ENCODE measurements around the gene CHKB.

The CHKB gene

DNA sequence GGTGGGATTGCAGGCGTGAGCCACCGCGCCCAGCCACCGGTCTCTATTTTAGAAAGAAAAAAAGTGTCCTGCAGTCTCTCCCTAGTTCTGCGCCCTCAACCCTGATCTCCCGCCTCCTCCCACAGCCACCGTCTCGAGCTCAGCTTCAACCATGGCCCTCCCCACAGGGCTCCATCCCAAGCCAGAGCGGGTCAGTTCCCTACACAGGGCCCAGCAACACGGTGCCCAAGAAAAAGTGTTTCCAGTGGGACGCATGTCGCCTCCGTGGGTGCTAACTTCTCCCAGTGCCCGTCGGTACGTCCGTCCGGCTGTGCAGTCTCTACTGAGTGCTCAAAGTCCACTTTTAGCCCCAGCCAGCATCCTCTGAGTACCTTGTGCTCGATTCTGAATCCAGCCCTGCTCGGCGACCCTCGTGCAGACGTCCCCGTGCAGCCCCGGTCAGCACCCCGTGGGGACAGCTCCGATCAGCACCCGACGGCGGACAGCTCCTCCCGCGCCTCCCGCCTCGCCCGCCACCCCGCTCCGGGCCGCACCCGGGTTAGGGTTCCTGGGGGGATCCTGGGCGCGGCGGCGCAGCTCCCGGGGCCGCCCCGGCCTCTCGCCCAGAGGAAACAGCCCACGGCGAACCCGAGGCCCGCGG lies 17.3 kb upstream of the CHKB start:
- Histone ChIP-seq H3K9me3 (replicated peaks in 1 of 2; ENCODE audit: control insufficient read depth in 2 of 2, insufficient read depth in 1 of 2, low read depth in 1 of 2, low read length in 2 of 2) (no peaks in the 10 kb centered on the region), H3K4me2 (ENCODE audit: insufficient read depth, low read length, poor library complexity, severe bottlenecking) (peak overlapping the region; percentile 54), H3K23ac (ENCODE audit: low read depth, low read length, poor library complexity) (no peak overlapping the region), H3K79me1 (ENCODE audit: low read depth, low read length) (peaks cover 2% of the 10 kb centered on the region), H3K9ac (ENCODE audit: low read depth, low read length, poor library complexity) (no peak overlapping the region), H3K36me3 (replicated peaks in 1 of 2; ENCODE audit: control insufficient read depth in 2 of 2, insufficient read depth in 2 of 2, low read length in 2 of 2) (peaks cover 2 to 9% of the 10 kb centered on the region in 2 donors), H3K4me3 (ENCODE audit: low read length in 2 of 2) (peak overlapping the region; percentile 27 to 46), H3K4me1 (ENCODE audit: control insufficient read depth in 2 of 2, insufficient read depth in 1 of 2, low read depth in 1 of 2, low read length in 2 of 2) (peaks cover 8 to 12% of the 10 kb centered on the region in 2 donors), H3K14ac (ENCODE audit: low read length) (no peak overlapping the region), H3K4ac (ENCODE audit: low read length) (no peak overlapping the region), H2AK5ac (ENCODE audit: low read depth, low read length) (no peak overlapping the region), H2BK12ac (ENCODE audit: low read length) (no peak overlapping the region), H2BK15ac (ENCODE audit: low read length) (no peak overlapping the region), H2BK5ac (ENCODE audit: low read length) (no peak overlapping the region), H2AFZ (ENCODE audit: low read length) (peak overlapping the region; percentile 86), H3K27ac (replicated peaks; ENCODE audit: low read length) (no peak overlapping the region), H3K27me3 (ENCODE audit: control insufficient read depth in 3 of 3, insufficient read depth in 3 of 3, low read depth in 1 of 3, low read length in 3 of 3) (peaks cover 0 to 17% (median 0%) of the 10 kb centered on the region in 3 experiments), H4K91ac (ENCODE audit: low read depth, low read length, poor library complexity) (no peak overlapping the region), H4K8ac (ENCODE audit: low read depth, low read length) (no peak overlapping the region), H2BK120ac (ENCODE audit: low read depth, low read length) (no peak overlapping the region), H3K18ac (ENCODE audit: low read length) (no peak overlapping the region)
- DNase-seq (ENCODE audit: low spot score): peak; percentile 67
- no CpG with 5 or more reads among the region's 52 CpGs for WGBS, 2 donors (ENCODE audit: extremely low coverage in 2 of 2, insufficient read length in 2 of 2, insufficient replicate concordance in 1 of 2)

DNA sequence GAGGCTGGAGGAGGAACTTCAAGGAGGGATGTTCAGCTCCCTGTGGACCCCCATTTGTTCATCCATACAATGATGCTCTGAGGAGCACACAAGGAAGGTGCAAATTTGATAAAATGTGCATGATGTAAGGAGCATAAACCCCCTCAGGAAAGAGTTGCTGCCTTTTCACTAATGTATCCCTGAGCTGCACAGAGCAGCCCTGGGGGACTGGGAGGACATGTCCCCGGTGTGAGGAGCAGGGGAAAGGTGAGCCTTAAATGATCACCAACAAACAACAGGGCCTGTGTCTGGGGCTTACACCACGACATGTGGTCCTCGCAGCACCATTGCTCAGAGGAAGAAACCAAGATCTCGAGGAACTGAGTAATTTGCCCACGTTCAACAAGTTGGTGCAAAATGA lies 14.4 kb upstream of the CHKB start:
- H3K36me3 ChIP-seq (replicated peaks in 1 of 2; ENCODE audit: control insufficient read depth in 2 of 2, insufficient read depth in 2 of 2, low read length in 2 of 2): peaks cover 2 to 4% of the 10 kb centered on the region in 2 donors
- H3K27me3 ChIP-seq (ENCODE audit: control insufficient read depth in 3 of 3, insufficient read depth in 3 of 3, low read depth in 1 of 3, low read length in 3 of 3): peaks cover 0 to 13% (median 0%) of the 10 kb centered on the region in 3 experiments
- no peak overlapping the region for H2BK12ac ChIP-seq (ENCODE audit: low read length)
- DNase-seq (ENCODE audit: low spot score): no peak
- no peaks in the 10 kb centered on the region for H3K9me3 ChIP-seq (replicated peaks in 1 of 2; ENCODE audit: control insufficient read depth in 2 of 2, insufficient read depth in 1 of 2, low read depth in 1 of 2, low read length in 2 of 2)
- H2BK5ac ChIP-seq (ENCODE audit: low read length): no peak overlapping the region
- H3K4me3 ChIP-seq (ENCODE audit: low read length in 2 of 2): no peak overlapping the region
- no peak overlapping the region for H3K9ac ChIP-seq (ENCODE audit: low read depth, low read length, poor library complexity)
- H3K27ac ChIP-seq (replicated peaks; ENCODE audit: low read length): no peak overlapping the region
- H4K8ac ChIP-seq (ENCODE audit: low read depth, low read length): no peak overlapping the region
- no peak overlapping the region for H3K4me2 ChIP-seq (ENCODE audit: insufficient read depth, low read length, poor library complexity, severe bottlenecking)
- H3K79me1 ChIP-seq (ENCODE audit: low read depth, low read length): peaks cover 2% of the 10 kb centered on the region
- H2BK15ac ChIP-seq (ENCODE audit: low read length): no peak overlapping the region
- no peak overlapping the region for H2BK120ac ChIP-seq (ENCODE audit: low read depth, low read length)
- WGBS, 2 donors (ENCODE audit: extremely low coverage in 2 of 2, insufficient read length in 2 of 2, insufficient replicate concordance in 1 of 2): no CpG with 5 or more reads among the region's 5 CpGs
- no peak overlapping the region for H2AK5ac ChIP-seq (ENCODE audit: low read depth, low read length)
- no peak overlapping the region for H2AFZ ChIP-seq (ENCODE audit: low read length)
- no peak overlapping the region for H3K23ac ChIP-seq (ENCODE audit: low read depth, low read length, poor library complexity)
- H4K91ac ChIP-seq (ENCODE audit: low read depth, low read length, poor library complexity): no peak overlapping the region
- no peak overlapping the region for H3K4ac ChIP-seq (ENCODE audit: low read length)
- no peak overlapping the region for H3K14ac ChIP-seq (ENCODE audit: low read length)
- peaks cover 6 to 12% of the 10 kb centered on the region in 2 donors for H3K4me1 ChIP-seq (ENCODE audit: control insufficient read depth in 2 of 2, insufficient read depth in 1 of 2, low read depth in 1 of 2, low read length in 2 of 2)
- H3K18ac ChIP-seq (ENCODE audit: low read length): no peak overlapping the region

DNA sequence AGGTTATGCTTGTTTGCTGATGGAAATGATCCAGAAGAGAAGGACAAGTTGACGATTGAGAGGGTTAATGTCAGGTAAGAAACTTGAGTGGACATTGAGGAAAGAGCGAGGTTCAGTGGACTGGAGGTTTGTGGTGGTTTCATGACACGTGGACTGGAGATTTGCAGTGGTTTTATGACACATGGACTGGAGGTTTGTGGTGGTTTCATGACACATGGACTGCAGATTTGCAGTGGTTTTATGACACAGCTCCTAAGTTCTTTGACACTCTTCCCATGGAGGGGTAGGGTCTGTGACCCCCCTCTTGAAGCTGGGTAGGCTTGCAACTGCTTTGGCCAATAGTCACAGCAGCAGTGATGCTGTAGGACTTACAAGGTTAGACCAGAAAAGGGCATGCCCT lies 12.5 kb upstream of the CHKB start:
- Histone ChIP-seq H2AK5ac (ENCODE audit: low read depth, low read length) (no peak overlapping the region), H3K36me3 (replicated peaks in 1 of 2; ENCODE audit: control insufficient read depth in 2 of 2, insufficient read depth in 2 of 2, low read length in 2 of 2) (peaks cover 2 to 4% of the 10 kb centered on the region in 2 donors), H3K4me2 (ENCODE audit: insufficient read depth, low read length, poor library complexity, severe bottlenecking) (no peak overlapping the region), H3K18ac (ENCODE audit: low read length) (no peak overlapping the region), H3K27ac (replicated peaks; ENCODE audit: low read length) (no peak overlapping the region), H4K91ac (ENCODE audit: low read depth, low read length, poor library complexity) (no peak overlapping the region), H3K9ac (ENCODE audit: low read depth, low read length, poor library complexity) (no peak overlapping the region), H3K4me3 (ENCODE audit: low read length in 2 of 2) (no peak overlapping the region), H3K27me3 (ENCODE audit: control insufficient read depth in 3 of 3, insufficient read depth in 3 of 3, low read depth in 1 of 3, low read length in 3 of 3) (peaks cover 0 to 4% (median 0%) of the 10 kb centered on the region in 3 experiments), H2BK120ac (ENCODE audit: low read depth, low read length) (no peak overlapping the region), H4K8ac (ENCODE audit: low read depth, low read length) (no peak overlapping the region), H3K9me3 (replicated peaks in 1 of 2; ENCODE audit: control insufficient read depth in 2 of 2, insufficient read depth in 1 of 2, low read depth in 1 of 2, low read length in 2 of 2) (no peaks in the 10 kb centered on the region), H3K23ac (ENCODE audit: low read depth, low read length, poor library complexity) (no peak overlapping the region), H2BK15ac (ENCODE audit: low read length) (no peak overlapping the region), H3K79me1 (ENCODE audit: low read depth, low read length) (no peaks in the 10 kb centered on the region), H2BK5ac (ENCODE audit: low read length) (no peak overlapping the region), H3K4ac (ENCODE audit: low read length) (no peak overlapping the region), H3K4me1 (ENCODE audit: control insufficient read depth in 2 of 2, insufficient read depth in 1 of 2, low read depth in 1 of 2, low read length in 2 of 2) (peaks cover 0 to 3% of the 10 kb centered on the region in 2 donors), H2AFZ (ENCODE audit: low read length) (no peak overlapping the region), H3K14ac (ENCODE audit: low read length) (no peak overlapping the region), H2BK12ac (ENCODE audit: low read length) (no peak overlapping the region)
- WGBS, 2 donors (ENCODE audit: extremely low coverage in 2 of 2, insufficient read length in 2 of 2, insufficient replicate concordance in 1 of 2): no CpG with 5 or more reads among the region's 3 CpGs
- no peak for DNase-seq (ENCODE audit: low spot score)

DNA sequence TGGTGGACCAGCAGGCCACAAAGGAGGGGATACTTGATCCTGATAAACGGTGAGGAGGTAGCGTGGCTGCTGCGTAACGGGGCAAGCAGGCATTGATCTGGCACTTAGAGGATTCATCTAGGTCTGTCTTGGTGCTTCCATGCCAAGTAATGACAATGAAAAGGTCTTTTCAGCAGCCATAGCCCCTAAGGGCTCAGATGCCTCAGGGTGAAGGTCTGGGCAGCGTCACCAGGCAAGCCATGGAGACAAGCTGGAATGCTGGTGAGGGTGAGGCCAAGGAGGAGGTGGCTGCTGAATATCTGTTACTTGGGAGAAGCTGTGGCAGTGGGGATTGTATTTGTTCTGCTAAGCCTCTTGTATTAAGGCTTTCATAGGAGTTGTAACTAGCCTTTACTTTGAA lies 4.8 kb upstream of the CHKB start:
- Histone ChIP-seq H4K8ac (ENCODE audit: low read depth, low read length) (no peak overlapping the region), H2AK5ac (ENCODE audit: low read depth, low read length) (no peak overlapping the region), H3K9me3 (replicated peaks in 1 of 2; ENCODE audit: control insufficient read depth in 2 of 2, insufficient read depth in 1 of 2, low read depth in 1 of 2, low read length in 2 of 2) (no peaks in the 10 kb centered on the region), H3K79me1 (ENCODE audit: low read depth, low read length) (no peaks in the 10 kb centered on the region), H2BK15ac (ENCODE audit: low read length) (no peak overlapping the region), H3K27ac (replicated peaks; ENCODE audit: low read length) (no peak overlapping the region), H3K9ac (ENCODE audit: low read depth, low read length, poor library complexity) (no peak overlapping the region), H3K4ac (ENCODE audit: low read length) (no peak overlapping the region), H3K36me3 (replicated peaks in 1 of 2; ENCODE audit: control insufficient read depth in 2 of 2, insufficient read depth in 2 of 2, low read length in 2 of 2) (no peaks in the 10 kb centered on the region), H3K23ac (ENCODE audit: low read depth, low read length, poor library complexity) (no peak overlapping the region), H2BK5ac (ENCODE audit: low read length) (no peak overlapping the region), H2BK12ac (ENCODE audit: low read length) (no peak overlapping the region), H3K18ac (ENCODE audit: low read length) (no peak overlapping the region), H2AFZ (ENCODE audit: low read length) (no peak overlapping the region), H3K27me3 (ENCODE audit: control insufficient read depth in 3 of 3, insufficient read depth in 3 of 3, low read depth in 1 of 3, low read length in 3 of 3) (no peaks in the 10 kb centered on the region), H3K14ac (ENCODE audit: low read length) (no peak overlapping the region), H4K91ac (ENCODE audit: low read depth, low read length, poor library complexity) (no peak overlapping the region), H3K4me1 (ENCODE audit: control insufficient read depth in 2 of 2, insufficient read depth in 1 of 2, low read depth in 1 of 2, low read length in 2 of 2) (peaks cover 2 to 5% of the 10 kb centered on the region in 2 donors), H3K4me2 (ENCODE audit: insufficient read depth, low read length, poor library complexity, severe bottlenecking) (no peak overlapping the region), H2BK120ac (ENCODE audit: low read depth, low read length) (no peak overlapping the region), H3K4me3 (ENCODE audit: low read length in 2 of 2) (no peak overlapping the region)
- WGBS, 2 donors (ENCODE audit: extremely low coverage in 2 of 2, insufficient read length in 2 of 2, insufficient replicate concordance in 1 of 2): no CpG with 5 or more reads among the region's 5 CpGs
- DNase-seq (ENCODE audit: low spot score): no peak

Data from neuronal stem cell (in vitro differentiated cells).